Testis (tissue), 2 donors: ENCODE measurements around the gene PPP1R12A.

Experiments used
- POLR2A ChIP-seq: fragments of 450-650 bp; IDR thresholded peaks from one replicate; pipeline ENCODE4 v1.6.1; 2017; ENCODE audit warnings: antibody characterized with exemption, mild to moderate bottlenecking, moderate library complexity
- TF ChIP-seq, protein P1 (sequence below), 3 experiments: fragments of 450-650 bp in 2 of 3; fragments of 200-600 bp in 1 of 3; sonication (generic) in 1 of 3; IDR thresholded peaks; one replicate each; pipeline ENCODE4 v1.5.1; 2016 to 2019; ENCODE audit warnings: antibody characterized with exemption in 3 of 3, mild to moderate bottlenecking in 2 of 3, moderate library complexity in 1 of 3

DNA sequence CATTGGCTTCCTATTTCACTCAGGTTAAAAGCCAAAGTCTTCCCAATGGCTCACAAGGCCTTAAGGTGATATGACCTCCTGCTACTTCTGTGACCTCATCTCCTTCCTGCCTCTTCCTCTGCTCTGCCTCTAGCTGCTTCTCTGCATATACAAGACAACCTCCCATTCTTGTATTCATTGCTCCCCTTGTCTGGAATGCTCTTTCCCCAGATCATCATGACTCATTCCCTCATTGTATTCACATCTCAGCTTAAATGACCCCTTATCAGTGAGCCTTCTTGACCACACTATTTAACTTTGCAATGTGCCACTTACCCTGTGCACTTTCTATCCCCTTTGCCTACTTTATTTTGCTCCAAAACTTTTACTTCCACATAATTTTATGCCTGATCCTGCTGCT lies 90.2 kb downstream of the PPP1R12A start:
- TF ChIP-seq, protein P1, sequence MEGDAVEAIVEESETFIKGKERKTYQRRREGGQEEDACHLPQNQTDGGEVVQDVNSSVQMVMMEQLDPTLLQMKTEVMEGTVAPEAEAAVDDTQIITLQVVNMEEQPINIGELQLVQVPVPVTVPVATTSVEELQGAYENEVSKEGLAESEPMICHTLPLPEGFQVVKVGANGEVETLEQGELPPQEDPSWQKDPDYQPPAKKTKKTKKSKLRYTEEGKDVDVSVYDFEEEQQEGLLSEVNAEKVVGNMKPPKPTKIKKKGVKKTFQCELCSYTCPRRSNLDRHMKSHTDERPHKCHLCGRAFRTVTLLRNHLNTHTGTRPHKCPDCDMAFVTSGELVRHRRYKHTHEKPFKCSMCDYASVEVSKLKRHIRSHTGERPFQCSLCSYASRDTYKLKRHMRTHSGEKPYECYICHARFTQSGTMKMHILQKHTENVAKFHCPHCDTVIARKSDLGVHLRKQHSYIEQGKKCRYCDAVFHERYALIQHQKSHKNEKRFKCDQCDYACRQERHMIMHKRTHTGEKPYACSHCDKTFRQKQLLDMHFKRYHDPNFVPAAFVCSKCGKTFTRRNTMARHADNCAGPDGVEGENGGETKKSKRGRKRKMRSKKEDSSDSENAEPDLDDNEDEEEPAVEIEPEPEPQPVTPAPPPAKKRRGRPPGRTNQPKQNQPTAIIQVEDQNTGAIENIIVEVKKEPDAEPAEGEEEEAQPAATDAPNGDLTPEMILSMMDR (IDR thresholded peaks at IDR 0.05): no peak
- no peak for TF ChIP-seq POLR2A
